NCI-H82 (cell line): ENCODE measurements around the gene OS9.
A peak's percentile ranks its signal among the peaks of the same experiment; 100 is the strongest.

Source experiments
- DNase-seq: peaks from one replicate; lab custom pipeline; 2025; lab: John Stamatoyannopoulos, UW

Gene OS9

DNA sequence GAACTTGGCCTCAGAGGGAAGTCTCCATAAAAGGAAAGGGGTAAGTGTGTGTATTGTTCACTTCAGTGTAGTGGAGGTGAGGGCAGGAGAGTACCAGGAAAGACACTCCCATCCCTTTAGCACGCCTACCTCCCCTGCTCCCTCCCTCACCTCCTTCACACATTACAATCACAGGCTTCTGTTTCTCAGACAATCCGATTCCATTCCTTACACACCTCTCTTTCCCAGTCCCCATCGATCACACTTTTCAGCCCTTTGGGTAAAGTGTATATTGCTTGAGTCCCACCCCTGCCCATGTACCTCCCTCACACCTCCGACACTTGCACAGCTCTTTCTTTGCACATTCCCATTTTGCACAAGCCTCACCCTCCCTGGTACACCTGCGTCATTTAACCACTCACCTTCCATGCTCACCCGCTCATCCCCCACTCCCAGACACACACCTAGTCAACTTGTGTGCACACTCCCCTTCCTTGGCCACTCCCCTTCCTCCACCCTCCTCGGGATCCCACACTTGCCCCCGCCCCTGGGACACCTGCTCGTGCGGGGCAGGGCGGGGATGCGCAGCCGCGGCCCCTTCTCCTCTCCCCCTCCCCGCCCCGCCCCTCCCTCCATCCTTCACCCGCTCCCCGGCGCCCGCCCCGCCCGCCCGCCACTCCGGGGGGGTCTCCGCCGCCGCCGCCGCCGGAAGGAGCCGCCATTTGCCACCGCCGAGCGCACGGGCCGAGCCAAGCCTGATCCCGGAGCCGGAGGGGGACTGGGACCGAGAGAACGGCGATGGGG lies 60.7 kb downstream of the OS9 start, which contains the start of gene MARCHF9:
Gene MARCHF9, plus strand, starts transcription at position 693 of the 783 bp plus-strand sequence. CDS start 426 bp downstream, outside the sequence.
- DNase-seq: peak; percentile 93

DNA sequence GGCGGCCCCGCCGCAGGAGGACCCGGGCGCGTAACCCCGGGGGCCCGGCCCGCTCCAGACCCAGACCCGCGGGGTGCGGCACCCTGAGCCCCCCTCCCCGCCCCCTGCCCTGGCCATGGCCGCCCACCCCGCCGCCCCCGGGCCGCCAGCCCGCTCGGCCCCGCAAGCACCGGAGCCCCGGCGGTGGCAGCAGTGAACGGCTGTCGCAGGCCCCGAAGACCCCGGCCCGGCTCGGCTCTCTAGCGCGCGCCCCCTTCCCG lies 61.2 kb downstream of the OS9 start:
- DNase-seq: no peak

DNA sequence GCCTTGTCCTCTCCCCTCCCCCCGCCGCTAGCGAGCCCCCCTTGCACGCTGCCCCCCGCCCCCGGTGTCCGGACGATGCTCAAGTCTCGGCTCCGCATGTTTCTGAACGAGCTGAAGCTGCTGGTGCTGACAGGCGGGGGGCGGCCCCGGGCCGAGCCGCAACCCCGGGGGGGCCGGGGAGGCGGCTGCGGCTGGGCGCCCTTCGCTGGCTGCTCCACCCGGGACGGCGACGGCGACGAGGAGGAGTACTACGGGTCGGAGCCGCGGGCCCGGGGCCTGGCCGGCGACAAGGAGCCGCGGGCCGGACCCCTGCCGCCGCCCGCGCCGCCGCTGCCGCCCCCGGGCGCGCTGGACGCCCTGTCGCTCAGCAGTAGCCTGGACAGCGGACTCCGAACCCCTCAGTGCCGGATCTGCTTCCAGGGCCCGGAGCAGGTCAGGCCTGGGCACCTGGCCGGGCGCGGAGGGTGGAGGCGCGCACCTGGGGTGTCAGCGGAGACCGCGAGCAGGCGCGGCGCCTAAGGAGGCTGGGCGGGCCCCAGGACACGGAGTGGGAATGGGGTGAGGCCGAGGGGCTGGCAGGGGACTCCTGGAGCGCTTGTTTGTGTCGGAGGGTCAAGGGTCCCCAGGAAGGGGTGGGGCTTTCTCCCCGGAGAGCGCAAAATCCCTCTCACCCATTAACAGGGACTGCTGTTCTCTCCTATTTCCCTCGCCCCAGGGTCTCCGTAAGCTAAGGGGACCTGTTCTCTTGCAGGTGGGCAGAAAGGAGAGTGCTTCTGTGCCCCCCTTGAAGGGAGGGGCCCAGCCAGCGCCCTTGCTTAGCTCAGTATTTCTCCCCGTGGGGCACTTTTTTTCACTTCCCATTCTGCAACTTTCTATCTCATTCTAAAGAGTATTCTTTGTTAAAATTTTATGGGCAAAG lies 61.8 kb downstream of the OS9 start:
- DNase-seq: peak; percentile 61

DNA sequence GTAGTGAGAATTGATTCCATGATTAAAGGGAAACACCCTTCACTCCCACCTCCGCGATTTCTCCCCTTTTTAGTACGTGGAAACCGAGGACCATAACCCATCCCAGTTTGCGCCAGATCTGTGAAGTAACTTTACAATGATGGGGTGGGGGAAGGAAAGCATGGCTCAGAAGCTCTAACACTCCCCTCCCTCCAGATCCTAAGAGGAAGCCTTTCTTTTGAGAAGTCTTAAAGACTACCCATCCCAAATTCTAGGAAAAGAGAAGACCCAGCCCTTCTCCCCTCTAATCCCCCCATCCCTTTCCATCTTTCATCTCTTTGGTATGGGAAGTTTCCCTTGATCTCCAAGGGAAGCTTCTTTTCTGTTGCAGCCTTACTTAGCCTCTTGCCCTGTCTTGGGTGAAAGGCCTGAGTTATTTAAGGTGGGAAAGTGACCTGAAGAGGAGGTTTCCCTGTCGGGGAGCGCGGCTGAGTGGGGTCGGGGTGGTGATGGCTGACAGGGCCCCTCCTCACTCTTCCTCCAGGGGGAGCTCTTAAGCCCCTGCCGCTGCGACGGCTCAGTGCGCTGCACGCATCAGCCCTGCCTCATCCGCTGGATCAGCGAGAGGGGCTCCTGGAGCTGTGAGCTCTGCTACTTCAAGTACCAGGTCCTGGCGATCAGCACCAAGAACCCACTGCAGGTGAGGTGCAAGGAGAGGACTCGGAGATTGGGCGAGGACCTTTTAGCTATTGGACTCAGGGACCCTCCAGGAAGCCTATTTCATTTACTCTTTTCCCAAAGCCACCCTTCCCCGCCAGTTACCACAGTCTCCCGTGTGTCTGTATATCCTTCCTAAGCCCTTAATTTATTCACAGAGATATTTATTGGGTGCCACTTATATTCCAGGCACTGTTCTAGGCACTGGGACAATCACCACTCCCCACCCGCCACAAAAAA lies 62.7 kb downstream of the OS9 start:
- DNase-seq: peak; percentile 92

DNA sequence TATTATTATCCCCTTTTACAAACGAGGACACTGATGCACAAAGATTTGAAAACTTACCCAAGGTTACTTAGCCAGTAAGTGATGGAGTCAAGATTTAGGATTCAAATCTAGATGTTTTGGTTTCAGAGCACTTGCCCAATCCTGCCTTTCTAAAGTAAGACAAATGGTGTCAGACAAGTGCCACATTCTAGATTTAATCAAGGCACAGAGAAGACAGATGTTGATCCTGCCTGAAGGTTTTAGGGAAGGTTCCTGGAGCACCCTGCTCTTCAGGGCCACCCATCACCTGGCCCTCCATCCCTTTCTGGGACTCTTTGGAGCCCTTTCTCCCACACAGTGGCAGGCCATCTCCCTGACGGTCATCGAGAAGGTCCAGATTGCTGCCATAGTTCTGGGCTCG lies 63.8 kb downstream of the OS9 start:
- DNase-seq: no peak

DNA sequence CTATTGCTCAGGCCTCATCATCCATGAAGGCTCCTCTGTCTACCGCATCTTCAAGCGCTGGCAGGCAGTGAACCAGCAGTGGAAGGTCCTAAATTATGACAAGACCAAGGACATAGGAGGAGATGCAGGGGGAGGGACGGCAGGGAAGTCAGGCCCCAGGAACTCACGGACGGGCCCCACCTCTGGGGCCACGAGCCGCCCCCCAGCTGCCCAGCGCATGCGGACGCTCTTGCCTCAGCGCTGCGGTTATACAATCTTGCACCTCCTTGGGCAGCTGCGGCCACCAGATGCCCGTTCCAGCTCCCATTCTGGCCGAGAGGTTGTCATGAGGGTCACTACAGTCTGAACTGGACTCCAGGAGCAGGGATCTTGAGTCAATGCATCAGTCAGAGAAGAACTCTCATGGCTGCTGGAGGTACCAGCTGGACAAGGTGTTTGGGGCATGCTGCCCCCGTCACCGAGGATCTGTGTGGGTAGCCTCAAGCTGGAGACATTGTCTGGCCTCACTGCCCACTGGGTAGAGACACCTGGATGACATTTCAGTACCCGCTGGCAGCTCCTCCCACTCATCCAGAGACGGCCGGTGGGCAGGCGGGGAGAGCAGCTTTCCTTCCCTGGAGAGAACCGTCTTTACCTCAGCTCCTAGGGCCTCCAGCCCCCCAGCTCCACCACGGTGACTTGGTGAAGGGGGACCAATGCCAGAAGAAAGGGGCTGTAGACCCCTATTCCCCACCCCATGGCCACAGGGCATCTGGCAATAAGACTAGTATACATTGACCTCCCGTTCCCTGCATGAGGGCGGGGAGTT lies 64.8 kb downstream of the OS9 start:
- no peak for DNase-seq

DNA sequence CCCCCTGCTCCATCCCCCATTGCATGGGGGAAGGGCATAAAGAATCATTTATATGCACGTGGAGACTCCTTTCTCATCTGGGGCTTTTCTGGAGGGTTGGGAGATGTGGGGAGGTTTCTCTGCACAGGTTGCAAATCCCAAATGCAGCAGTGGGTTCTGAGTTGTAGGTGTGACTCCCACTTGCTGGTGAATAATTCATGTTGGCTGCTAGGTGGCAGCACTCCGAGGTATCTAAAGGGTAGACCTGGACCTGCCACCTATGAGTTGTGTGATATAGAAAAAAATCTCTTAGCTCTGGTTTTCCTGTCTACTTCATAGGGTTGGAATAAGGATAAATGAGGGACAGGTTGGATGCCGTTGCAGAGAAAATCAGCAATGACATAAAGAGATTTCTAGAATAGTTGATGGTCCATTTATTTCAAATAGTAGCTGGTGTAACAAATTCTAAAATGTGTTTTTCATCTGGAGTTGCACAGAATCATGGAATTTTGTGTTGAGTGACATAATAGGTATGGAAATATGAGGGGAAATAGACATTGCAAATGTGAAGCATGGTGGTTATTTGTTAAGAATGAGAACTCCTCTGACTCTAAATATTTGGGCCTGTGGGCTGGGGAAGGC lies 65.5 kb downstream of the OS9 start:
- peak; percentile 70 for DNase-seq

DNA sequence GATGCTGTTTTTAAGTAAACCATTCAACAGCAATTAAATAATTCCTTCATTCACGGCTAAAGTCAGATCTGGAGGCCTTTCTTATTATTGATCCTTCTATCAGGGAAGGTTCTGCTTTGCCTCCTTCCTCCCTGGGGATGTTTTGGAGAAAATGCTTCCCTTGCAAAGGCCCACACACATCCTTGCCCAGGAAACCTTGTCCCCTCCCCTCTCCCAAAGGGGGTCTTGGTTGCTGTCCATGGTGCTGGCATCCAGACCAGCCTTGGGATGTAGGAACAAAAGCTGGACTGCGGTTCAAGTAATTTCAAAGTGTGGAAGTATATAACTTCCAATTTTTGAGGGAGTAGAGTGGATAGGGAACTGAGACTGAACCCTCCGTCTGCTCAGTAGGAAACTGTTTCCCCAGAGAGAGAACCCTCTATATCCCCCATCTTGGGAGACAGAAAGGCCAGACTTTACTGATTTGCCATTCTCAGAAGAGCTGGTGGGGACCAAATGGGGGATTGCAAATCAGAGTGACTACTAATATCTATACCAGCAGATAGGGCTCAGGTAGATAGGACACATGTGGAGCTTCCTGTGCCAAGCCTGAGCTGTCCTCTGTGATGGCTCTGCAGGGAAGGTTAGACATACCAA lies 66.5 kb downstream of the OS9 start:
- DNase-seq: no peak

DNA sequence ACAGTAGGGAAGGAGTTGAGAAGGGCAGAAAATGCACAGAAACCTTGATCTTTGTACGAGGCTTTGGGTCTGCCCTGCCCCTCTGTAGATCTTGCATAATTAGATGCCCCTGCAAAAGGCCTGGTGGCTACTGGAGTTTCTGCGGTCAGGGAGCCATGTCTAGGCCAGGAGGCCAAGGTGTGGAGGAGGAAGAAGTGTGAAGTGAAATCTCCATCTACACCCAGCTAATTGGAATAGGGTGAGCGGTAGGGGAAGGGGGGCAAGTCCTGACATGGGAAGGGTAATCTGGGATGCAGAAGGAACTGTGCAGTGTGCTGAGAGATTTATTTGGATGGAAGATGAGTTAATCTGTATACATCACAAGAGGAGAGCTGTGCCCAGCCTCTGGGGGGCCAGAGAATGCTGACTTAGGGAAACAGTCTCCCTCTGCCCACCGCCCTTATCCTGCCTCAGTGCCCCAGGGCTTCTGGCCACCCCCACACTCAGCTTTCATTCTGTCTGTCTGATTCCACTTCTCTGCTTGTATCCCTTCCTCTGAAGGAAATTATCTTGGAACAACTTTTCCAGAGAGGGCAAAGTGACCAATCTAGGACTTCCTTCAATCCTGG lies 67.6 kb downstream of the OS9 start:
- DNase-seq: peak; percentile 68

DNA sequence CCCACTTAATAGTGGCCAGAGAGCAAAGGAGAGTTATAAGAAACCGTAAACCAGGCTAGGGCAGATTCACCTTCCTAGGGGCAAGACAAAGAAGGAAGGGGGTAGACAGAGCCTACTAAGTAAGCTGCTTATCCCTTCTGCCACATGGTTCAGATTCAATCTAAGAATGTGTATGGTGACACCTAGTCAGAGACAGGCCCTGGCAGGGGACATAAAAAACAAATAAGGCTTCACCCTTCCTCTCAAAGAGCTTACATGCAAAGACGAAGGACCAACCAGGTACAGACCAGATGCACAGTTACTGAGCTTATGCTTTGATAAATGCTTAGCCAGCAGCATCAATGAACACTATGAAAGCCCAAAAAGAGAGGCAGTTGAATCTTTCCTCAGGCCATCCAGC lies 68.5 kb downstream of the OS9 start:
- DNase-seq: peak; percentile 94

DNA sequence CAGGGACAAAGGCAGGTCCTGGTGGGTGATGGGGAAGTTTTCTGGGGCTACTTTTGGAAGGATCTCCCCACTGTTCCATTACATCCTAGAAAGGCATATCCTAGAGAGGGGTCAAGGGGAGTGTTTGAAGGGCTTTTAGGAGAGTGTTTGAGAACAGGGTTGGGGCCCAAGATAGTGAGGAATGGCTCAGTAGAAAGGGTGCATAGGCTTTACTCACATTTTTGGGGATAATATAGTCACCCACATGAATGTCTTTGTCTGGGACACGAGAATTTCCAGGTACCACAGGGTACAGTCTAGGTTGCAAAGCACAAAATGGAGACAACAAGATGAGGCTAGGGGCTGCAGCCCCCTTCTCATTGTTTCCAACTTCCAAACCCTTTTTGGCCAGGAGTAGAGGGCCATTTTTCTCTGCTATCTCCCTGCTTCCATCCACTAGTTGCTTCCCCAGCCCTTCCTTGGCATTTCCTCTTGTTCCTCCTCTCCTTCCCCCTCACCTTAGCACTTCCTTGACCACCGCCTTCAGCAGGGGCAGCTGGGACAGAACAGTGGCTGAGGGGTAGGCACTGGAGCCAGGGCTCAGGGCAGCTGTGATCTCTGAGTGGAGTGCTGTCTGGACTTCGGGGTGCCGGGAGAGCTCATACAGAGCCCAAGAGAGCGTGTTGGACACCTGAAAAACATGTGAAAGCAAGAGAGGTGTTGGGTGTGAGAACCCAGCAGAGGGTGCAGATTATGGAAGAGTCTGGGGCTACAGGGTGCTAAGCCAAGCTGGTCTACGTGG lies 70.1 kb downstream of the OS9 start:
- DNase-seq: no peak

DNA sequence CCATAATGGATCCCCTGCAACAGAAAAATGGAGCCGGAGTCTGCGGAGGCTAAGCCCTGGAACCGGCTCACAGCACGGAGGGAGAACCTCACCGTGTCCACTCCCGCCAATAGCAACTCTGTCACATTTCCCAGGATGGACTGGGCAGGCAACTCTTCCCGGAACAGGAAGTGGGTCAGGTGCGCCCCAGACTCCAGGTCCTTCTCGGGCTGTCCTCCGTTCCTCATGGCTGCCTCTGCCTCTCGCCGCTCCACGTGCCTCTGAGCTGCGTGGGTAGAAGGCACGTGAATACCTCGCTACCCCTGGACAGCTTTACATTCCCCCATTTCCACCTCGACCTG lies 70.7 kb downstream of the OS9 start:
- DNase-seq: no peak

DNA sequence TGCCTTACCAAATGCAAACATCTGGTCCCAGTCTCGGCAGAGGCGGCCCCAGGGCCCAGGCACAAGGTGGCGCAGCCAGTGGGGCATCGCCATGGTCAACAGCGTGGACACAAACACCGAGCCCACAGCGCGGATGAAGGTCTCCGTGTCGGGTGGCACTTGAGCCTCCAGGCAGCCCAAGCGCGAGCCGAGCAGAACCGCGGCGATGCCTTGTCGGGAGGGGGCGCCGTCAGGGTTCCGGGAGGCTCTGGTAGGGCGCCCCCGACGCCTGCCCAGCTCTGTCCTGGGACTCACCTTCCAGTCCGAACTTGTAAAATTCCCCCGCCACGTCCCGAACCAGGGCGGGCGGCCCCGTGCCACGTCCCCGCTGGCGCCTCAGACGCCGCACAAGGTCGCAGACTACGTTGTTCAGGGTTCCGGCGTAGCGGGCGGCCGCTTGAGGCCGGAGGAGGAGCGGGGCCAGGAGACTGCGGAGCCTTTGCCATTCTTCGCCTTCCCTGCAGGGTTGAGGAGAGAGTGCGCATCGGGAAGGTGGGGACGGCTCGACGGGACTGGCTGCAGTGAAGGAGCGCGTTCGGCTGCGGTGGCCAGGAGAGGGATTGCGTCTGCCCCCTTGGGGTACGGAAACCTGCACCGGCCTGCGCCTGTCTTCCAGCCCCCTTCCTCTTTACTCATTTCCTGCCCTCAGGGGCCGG lies 71.2 kb downstream of the OS9 start:
- peak; percentile 58 for DNase-seq

DNA sequence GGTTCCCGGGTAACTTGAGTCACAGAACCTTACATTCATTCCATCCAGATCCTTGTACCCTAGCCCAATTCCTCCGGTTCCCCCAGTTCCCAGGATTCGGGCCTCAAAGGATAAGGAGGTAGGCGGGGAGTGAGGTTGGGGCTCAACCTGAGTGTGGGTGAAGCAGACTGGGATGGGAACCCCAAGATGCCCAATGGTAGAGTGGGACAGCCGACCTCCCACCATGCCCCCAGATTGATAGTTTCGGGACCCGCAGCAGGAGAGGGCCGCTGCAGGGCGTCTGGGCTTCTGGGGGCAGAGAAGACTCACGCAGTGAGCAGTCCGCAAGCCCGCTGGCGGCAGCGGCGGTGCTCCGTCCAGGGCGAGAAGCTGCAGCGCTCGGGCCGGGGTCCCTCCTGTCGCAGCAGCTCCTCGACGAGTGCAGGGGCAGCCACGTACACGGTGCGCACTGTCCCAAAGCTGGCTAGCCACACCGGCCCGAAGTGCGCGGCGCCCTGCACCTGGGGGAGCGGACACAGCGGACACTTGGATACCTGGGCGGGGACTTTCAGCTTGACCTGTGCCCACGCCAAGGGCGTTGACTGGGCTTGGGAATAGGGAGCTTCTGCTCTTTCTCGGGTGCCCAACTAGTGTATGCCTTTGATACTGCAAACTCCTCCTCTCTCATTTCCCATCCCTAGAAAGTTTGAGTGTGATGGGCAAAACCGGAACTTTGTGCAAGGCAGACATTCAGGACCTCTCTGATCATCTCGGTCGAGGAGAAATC lies 71.9 kb downstream of the OS9 start:
- DNase-seq: no peak

DNA sequence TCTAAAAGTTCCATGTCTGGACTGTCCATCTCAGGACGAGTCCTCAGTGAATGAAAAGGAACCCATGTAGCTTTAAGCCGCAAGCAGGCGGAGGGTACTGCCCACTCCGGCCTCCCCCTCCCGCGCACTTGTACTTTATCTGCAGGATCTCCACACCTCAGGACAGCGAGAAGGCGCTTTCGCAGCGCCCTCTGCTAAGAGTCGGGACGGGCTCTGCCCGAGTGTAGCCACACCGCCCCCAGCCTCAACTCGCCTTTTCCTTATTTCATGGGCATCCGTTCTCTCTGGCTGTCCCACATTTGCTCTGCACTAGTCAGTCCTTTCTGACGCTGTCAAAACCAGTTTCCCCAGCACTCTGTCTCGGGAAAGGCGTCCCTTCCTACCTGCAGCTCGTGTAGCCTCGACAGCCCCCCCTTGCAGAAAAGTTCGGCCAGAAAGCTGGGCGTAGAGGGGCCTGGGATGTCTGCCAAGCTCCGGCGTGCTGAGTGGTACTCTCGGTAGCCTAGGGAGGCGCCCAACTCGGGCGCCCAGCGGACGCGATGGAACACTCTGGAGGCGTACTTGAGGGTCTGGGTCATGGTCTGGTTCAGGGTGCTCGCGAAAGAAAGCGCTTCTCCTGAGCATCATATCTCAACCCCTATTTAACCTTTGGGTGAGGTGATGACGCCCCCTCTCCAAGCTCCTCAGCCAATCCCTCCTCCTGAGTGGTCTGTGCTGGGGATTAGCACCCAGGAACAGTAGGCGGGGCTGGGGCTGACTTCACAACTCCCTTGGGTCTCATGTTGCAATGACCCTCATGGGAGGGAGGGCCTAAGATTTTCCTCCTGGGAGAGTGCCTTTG lies 72.8 kb downstream of the OS9 start, which contains the start of gene CYP27B1:
Gene CYP27B1, minus strand, starts transcription at position 615 of the 841 bp plus-strand sequence. Its CDS starts 37 bp downstream, at position 578.
- peak; percentile 99 for DNase-seq

DNA sequence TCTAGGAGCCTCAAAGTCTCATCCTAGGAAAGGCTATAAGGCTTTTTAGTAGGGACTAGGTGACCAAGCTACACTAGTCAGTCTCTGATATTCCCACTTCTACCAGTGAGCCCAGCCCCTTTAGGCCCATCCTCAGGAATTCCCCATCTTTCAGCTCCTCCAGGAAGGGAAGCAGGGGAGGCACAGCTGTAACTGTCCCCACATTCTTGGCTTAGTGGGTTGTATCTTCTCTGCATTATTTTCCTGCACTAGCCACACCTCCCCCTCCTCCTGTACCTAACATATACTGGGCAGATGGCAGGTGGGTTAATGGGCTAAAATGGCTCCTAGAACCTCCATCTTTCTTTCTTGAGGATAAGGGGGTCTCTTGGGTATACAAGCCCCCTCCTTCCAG lies 73.4 kb downstream of the OS9 start:
- DNase-seq: peak; percentile 93

DNA sequence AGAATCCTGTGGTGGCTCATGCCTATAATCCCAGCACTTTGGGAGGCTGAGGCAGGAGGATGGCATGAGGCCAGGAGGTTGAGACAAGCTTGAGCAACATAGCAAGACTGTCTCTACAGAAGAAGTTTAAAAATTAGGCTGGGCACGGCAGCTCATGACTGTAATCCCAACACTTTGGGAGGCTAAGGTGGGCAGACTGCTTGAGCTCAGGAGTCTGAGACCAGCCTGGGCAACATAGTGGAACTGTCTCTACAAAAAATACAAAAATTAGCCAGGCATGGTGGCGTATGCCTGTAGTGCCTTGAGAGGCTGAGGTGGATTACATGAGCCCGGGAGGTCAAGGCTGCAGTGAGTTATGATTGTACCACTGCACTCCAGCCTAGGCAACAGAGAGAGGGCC lies 73.9 kb downstream of the OS9 start:
- no peak for DNase-seq
